Measurements from ENCODE around the gene RDX.

- TF ChIP-seq, protein P1, sequence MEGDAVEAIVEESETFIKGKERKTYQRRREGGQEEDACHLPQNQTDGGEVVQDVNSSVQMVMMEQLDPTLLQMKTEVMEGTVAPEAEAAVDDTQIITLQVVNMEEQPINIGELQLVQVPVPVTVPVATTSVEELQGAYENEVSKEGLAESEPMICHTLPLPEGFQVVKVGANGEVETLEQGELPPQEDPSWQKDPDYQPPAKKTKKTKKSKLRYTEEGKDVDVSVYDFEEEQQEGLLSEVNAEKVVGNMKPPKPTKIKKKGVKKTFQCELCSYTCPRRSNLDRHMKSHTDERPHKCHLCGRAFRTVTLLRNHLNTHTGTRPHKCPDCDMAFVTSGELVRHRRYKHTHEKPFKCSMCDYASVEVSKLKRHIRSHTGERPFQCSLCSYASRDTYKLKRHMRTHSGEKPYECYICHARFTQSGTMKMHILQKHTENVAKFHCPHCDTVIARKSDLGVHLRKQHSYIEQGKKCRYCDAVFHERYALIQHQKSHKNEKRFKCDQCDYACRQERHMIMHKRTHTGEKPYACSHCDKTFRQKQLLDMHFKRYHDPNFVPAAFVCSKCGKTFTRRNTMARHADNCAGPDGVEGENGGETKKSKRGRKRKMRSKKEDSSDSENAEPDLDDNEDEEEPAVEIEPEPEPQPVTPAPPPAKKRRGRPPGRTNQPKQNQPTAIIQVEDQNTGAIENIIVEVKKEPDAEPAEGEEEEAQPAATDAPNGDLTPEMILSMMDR (IDR thresholded peaks at IDR 0.05; ENCODE audit: control extremely low read depth in 1 of 3, insufficient read depth in 1 of 3, low read depth in 1 of 3, low read length in 3 of 3): no peak
- TF ChIP-seq EP300 (IDR thresholded peaks at IDR 0.05; ENCODE audit: borderline replicate concordance in 1 of 2, low read depth in 2 of 2, low read length in 2 of 2) (no peak), ZNF274 (IDR thresholded peaks at IDR 0.05; ENCODE audit: borderline replicate concordance, extremely low read depth, low read length) (no peak), POLR2A (IDR thresholded peaks at IDR 0.05; ENCODE audit: control extremely low read depth in 1 of 2, low read depth in 2 of 2, low read length in 2 of 2) (no peak), CHD2 (IDR thresholded peaks at IDR 0.05; ENCODE audit: low read length) (no peak), EZH2 (IDR thresholded peaks at IDR 0.05; ENCODE audit: low read depth, low read length, severe bottlenecking) (no peak)
- TF ChIP-seq, protein P2, sequence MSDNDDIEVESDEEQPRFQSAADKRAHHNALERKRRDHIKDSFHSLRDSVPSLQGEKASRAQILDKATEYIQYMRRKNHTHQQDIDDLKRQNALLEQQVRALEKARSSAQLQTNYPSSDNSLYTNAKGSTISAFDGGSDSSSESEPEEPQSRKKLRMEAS (IDR thresholded peaks at IDR 0.05): no peak
Measured at GRCh38 chr11:110242746-110243145, 53.7 kb downstream of the RDX start.

Data from H1 (cell line).